Naive thymus-derived CD4-positive, alpha-beta T cell (primary cell): ENCODE results near the gene TIMMDC1. TPM values are rescaled to one million over a fixed set of nuclear protein-coding genes. Genes with fewer than 3 reads are reported as not detected.
"Not testable (repeated sequence)": the region's sequence is repeated elsewhere in the genome, so short reads cannot be mapped to it uniquely, and the experiment has no call there.

Experiments
- ATAC-seq: fragments of 150-1000 bp; cut with Tn5 transposase; 2 replicates; pipeline ENCODE4 v1.10.0; 2021; ENCODE audit warnings: mild to moderate bottlenecking, moderate library complexity
- CTCF ChIA-PET: fragments of 350-600 bp; sonication (Branson Sonifier 250); formaldehyde crosslinking; loops from one replicate; lab custom pipeline; 2021; ENCODE audit warnings: antibody characterized with exemption; lab: Charles Lee
- POLR2A ChIA-PET: fragments of 350-600 bp; sonication (Branson Sonifier 250); formaldehyde crosslinking; loops from one replicate; lab custom pipeline; 2021; ENCODE audit warnings: antibody characterized with exemption, inconsistent platforms; lab: Charles Lee
- DNase-seq, 9 donors: peaks; one replicate each; pipeline versions ENCODE4 v3.0.0 to v3.0.0-alpha.2; 2020 to 2022; ENCODE audit warnings: mixed read lengths in 1 of 9
- H3K27ac ChIP-seq: one replicate; pipeline ENCODE4 v1.7.0; 2013; ENCODE audit warnings: mild to moderate bottlenecking, low read depth, low read length, moderate library complexity
- H3K27me3 ChIP-seq, 2 donors: one replicate each; pipeline ENCODE4 v1.7.0; 2013; ENCODE audit warnings: low read length in 2 of 2, mild to moderate bottlenecking in 2 of 2, moderate library complexity in 2 of 2; ENCODE audit not compliant: control insufficient read depth in 2 of 2, insufficient read depth in 2 of 2
- H3K36me3 ChIP-seq, 3 experiments: 1 replicate in 2 of 3; 2 replicates in 1 of 3; pipeline ENCODE4 v1.7.0; 2013; ENCODE audit warnings: low read length in 3 of 3, mild to moderate bottlenecking in 3 of 3, moderate library complexity in 1 of 3; ENCODE audit not compliant: insufficient read depth in 3 of 3, control insufficient read depth in 2 of 3
- H3K4me1 ChIP-seq, 2 donors: one replicate each; pipeline ENCODE4 v1.7.0; 2013; ENCODE audit warnings: low read length in 2 of 2, mild to moderate bottlenecking in 2 of 2, moderate library complexity in 1 of 2; ENCODE audit not compliant: control insufficient read depth in 2 of 2, insufficient read depth in 2 of 2
- H3K4me3 ChIP-seq: 2 replicates; pipeline ENCODE4 v1.7.0; 2013; ENCODE audit warnings: mild to moderate bottlenecking, low read length
- H3K9me3 ChIP-seq, 3 experiments: 1 replicate in 2 of 3; 2 replicates in 1 of 3; pipeline ENCODE4 v1.7.0; 2013; ENCODE audit warnings: low read length in 3 of 3; ENCODE audit not compliant: control insufficient read depth in 2 of 3
- H3K27ac Mint-ChIP-seq, 9 donors: one replicate each; pipeline ENCODE4 v1.8.0; 2020 to 2022; ENCODE audit warnings: mixed read lengths in 9 of 9, mild to moderate bottlenecking in 8 of 9, moderate library complexity in 5 of 9, inconsistent platforms in 2 of 9
- H3K27me3 Mint-ChIP-seq, 5 donors: one replicate each; pipeline ENCODE4 v1.8.0; 2021 to 2022; ENCODE audit warnings: mixed read lengths in 5 of 5, mild to moderate bottlenecking in 1 of 5
- H3K36me3 Mint-ChIP-seq, 5 donors: one replicate each; pipeline ENCODE4 v1.8.0; 2020 to 2022; ENCODE audit warnings: mixed read lengths in 5 of 5, mild to moderate bottlenecking in 3 of 5, inconsistent platforms in 1 of 5
- H3K4me1 Mint-ChIP-seq, 7 donors: one replicate each; pipeline ENCODE4 v1.8.0; 2020 to 2022; ENCODE audit warnings: mixed read lengths in 7 of 7, mild to moderate bottlenecking in 3 of 7, inconsistent platforms in 1 of 7
- H3K4me3 Mint-ChIP-seq, 10 donors: one replicate each; pipeline ENCODE4 v1.8.0; 2020 to 2022; ENCODE audit warnings: mild to moderate bottlenecking in 10 of 10, mixed read lengths in 10 of 10, moderate library complexity in 6 of 10, inconsistent platforms in 2 of 10
- H3K9me3 Mint-ChIP-seq, 11 donors: one replicate each; pipeline ENCODE4 v1.8.0; 2020 to 2022; ENCODE audit warnings: mixed read lengths in 11 of 11, mild to moderate bottlenecking in 4 of 11, inconsistent platforms in 1 of 11, moderate library complexity in 1 of 11
- intact Hi-C, 2 donors: fragments of 100-400 bp; cut with micrococcal nuclease; formaldehyde crosslinking; loops; one replicate each; pipeline ENCODE4 v1.15.1; 2023
- polyA plus RNA-seq, 2 donors: library from polyadenylated mRNA; unstranded; fragments of 300-500 nt; fragmentation: Illumina TruSeq; gene quantifications; one replicate each; pipeline ENCODE4 v1.2.3, GENCODE V29; 2021
- total RNA-seq, 6 experiments: library from RNA in 5 of 6; stranded (reverse) in 5 of 6; gene quantifications; 1 replicate in 5 of 6; 2 replicates in 1 of 6; pipeline ENCODE4 v1.2.3 and lab custom pipeline; 2021 to 2026

Gene TIMMDC1
- total and polyA plus RNA-seq, 7 experiments from 2014 or later = 27.1 to 80.1 (median 59.6) TPM

DNA sequence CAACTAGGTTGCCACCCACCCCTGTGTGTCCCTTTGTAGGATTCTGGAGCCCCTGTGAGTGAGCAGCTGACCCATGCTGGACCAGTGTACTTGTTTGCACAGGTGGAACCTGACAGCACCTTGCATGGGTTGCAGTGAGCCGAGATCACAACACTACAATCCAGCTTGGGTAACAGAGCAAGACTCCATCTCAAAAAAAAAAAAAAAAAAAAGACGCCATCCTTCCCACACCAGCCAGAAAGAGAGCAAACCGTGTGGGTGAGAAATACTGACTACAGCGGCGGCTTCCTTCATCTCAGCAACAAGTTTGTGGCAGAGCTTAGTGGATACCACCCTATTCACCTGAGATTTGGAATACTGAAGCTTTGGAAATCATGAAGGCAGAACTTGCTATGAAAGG lies 61.8 kb downstream of the TIMMDC1 start:
- ChIA-PET POLR2A (no interaction called here), CTCF (no interaction called here)

DNA sequence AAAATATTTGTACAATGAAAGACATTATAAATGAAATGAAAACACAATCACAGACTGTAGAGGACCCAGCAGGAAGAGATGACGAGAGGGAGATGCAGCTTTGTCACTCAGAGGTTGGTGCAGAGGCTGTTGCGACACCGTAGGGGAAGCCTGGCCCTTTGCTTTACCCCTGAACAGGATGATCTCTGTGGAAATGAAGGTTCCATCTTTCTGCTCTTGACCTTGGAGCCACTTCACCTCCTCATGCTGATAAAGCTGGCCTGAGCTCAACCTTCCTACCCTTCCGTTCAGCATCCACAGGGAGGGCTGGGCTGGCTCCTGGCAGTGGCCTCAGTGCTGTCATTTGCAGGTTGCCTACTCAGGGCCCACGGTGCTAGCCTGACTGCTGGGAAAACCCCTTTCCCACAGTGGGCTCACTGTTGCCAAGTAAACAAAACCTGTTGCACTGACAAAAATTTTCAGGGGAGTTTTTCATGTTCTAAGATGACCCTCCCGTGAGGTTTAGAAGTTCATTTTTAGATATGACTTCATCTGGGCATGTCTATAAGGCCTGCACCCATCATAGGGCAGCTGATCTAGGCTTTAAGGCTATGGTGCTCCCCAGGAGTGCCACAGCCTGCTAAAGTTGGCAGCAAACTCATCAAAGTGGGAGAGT lies 64.1 kb downstream of the TIMMDC1 start:
- POLR2A ChIA-PET = interaction anchor here (0.7 kb wide), 1 partner anchor 10 kb away, joined by 3 read pairs; no protein-coding TSS in a partner anchor
- intact Hi-C loops = loop anchor here in 1 of 2 donors (1.0 kb wide), 2 partner anchors 77 to 99 kb away; partner anchors contain the start of gene TMEM39A
- peak; percentile 81 for ATAC-seq
- Histone ChIP-seq H3K27me3 (no peaks in the 10 kb centered on the region), H3K4me1 (peaks cover 0 to 6% of the 10 kb centered on the region in 2 donors), H3K9me3 (no peaks in the 10 kb centered on the region), H3K27ac (no peak overlapping the region), H3K36me3 (no peaks in the 10 kb centered on the region), H3K4me3 (no peak overlapping the region)
- H3K4me3 Mint-ChIP-seq = peak overlapping the region in 1 of 10 donors; percentile 51
- H3K36me3 Mint-ChIP-seq = peaks cover 0 to 12% (median 0%) of the 10 kb centered on the region in 5 donors
- H3K9me3 Mint-ChIP-seq = peaks cover 0 to 4% (median 0%) of the 10 kb centered on the region in 11 donors
- peaks cover 0 to 11% (median 0%) of the 10 kb centered on the region in 5 donors for H3K27me3 Mint-ChIP-seq
- DNase-seq = peak in 2 of 9 donors; percentile 9 to 55
- CTCF ChIA-PET = no interaction called here
- H3K4me1 Mint-ChIP-seq = peaks cover 0 to 38% (median 5%) of the 10 kb centered on the region in 7 donors
- H3K27ac Mint-ChIP-seq = peak overlapping the region in 1 of 9 donors; percentile 88

More for the DNA sequence above, 61.8 kb downstream of the TIMMDC1 start:
- no peaks in the 10 kb centered on the region for H3K27me3 ChIP-seq
- H3K4me3 ChIP-seq = no peak overlapping the region
- Mint-ChIP-seq H3K27ac (peak overlapping the region in 1 of 9 donors; percentile 49), H3K27me3 (peaks cover 0 to 5% (median 0%) of the 10 kb centered on the region in 5 donors), H3K4me1 (peaks cover 0 to 57% (median 7%) of the 10 kb centered on the region in 7 donors), H3K4me3 (no peak overlapping the region), H3K9me3 (peaks cover 0 to 3% (median 0%) of the 10 kb centered on the region in 11 donors), H3K36me3 (peaks cover 0 to 28% (median 0%) of the 10 kb centered on the region in 5 donors)
- peaks cover 0 to 6% of the 10 kb centered on the region in 2 donors for H3K4me1 ChIP-seq
- DNase-seq (no peak), ATAC-seq (no peak)
- intact Hi-C loops = no loop called here
- H3K27ac ChIP-seq = no peak overlapping the region
- H3K36me3 ChIP-seq = no peaks in the 10 kb centered on the region
- no peaks in the 10 kb centered on the region for H3K9me3 ChIP-seq

DNA sequence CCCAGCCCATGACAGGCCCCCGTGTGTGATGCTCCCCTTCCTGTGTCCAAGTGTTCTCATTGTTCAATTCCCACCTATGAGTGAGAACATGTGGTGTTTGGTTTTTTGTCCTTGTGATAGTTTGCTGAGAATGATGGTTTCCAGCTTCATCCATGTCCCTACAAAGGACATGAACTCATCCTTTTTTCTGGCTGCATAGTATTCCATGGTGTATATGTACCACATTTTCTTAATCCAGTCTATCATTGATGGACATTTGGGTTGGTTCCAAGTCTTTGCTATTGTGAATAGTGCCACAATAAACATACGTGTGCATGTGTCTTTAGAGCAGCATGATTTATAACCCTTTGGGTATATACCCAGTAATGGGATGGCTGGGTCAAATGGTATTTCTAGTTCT lies 65.0 kb downstream of the TIMMDC1 start:
- peaks cover 0 to 15% (median 0%) of the 10 kb centered on the region in 5 donors for H3K27me3 Mint-ChIP-seq
- POLR2A ChIA-PET, H3K27ac Mint-ChIP-seq: not testable (repeated sequence)

GRCh38 chr3:119569156-119569555 lies 70.8 kb downstream of the TIMMDC1 start:
- H3K36me3 ChIP-seq = no peaks in the 10 kb centered on the region
- H3K4me1 ChIP-seq = no peaks in the 10 kb centered on the region
- no peak for ATAC-seq
- Mint-ChIP-seq H3K9me3 (peaks cover 0 to 4% (median 0%) of the 10 kb centered on the region in 11 donors), H3K27me3 (peaks cover 6 to 20% (median 13%) of the 10 kb centered on the region in 5 donors), H3K4me1 (peaks cover 0 to 17% (median 0%) of the 10 kb centered on the region in 7 donors), H3K27ac (peak overlapping the region in 1 of 9 donors; percentile 6), H3K36me3 (peaks cover 0 to 4% (median 0%) of the 10 kb centered on the region in 5 donors), H3K4me3 (no peak overlapping the region)
- ChIA-PET CTCF (no interaction called here), POLR2A (no interaction called here)
- H3K9me3 ChIP-seq = no peaks in the 10 kb centered on the region
- intact Hi-C loops = no loop called here
- DNase-seq = no peak
- no peaks in the 10 kb centered on the region for H3K27me3 ChIP-seq
- no peak overlapping the region for H3K4me3 ChIP-seq
- no peak overlapping the region for H3K27ac ChIP-seq

More for the DNA sequence above, 65.0 kb downstream of the TIMMDC1 start:
- intact Hi-C loops, H3K4me3 Mint-ChIP-seq, H3K36me3 ChIP-seq, H3K27ac ChIP-seq, ATAC-seq, H3K9me3 ChIP-seq, DNase-seq, H3K4me3 ChIP-seq, H3K36me3 Mint-ChIP-seq, H3K27me3 ChIP-seq, CTCF ChIA-PET, H3K9me3 Mint-ChIP-seq, H3K4me1 ChIP-seq: not testable (repeated sequence)
- peaks cover 0 to 29% (median 5%) of the 10 kb centered on the region in 7 donors for H3K4me1 Mint-ChIP-seq

DNA sequence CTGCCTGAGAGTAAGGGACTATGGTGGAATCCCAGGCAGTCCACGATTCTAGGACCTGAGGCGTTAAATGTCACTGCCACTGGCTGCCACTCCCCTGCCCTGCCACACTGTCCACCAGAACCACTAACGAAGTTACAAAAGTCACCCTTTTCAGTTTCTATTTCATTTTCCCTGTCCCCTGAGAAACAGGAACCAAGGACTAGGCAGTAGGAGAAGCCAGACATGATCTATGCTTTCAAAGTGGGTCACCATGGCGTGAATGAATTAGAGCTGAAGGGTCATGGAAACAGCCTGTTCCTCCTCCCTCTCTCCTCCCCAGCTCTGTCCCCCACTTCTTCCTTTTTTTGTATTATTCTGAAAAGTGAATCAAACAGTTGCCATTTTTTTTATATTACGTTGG lies 71.9 kb downstream of the TIMMDC1 start:
- ATAC-seq = peak; percentile 88
- no peaks in the 10 kb centered on the region for H3K9me3 ChIP-seq
- no peaks in the 10 kb centered on the region for H3K36me3 ChIP-seq
- Mint-ChIP-seq H3K27me3 (peaks cover 6 to 20% (median 13%) of the 10 kb centered on the region in 5 donors), H3K4me1 (peaks cover 0 to 17% (median 0%) of the 10 kb centered on the region in 7 donors), H3K9me3 (peaks cover 0 to 4% (median 0%) of the 10 kb centered on the region in 11 donors), H3K27ac (no peak overlapping the region), H3K4me3 (no peak overlapping the region), H3K36me3 (peaks cover 0 to 4% (median 0%) of the 10 kb centered on the region in 5 donors)
- intact Hi-C loops = no loop called here
- no peaks in the 10 kb centered on the region for H3K27me3 ChIP-seq
- no peak overlapping the region for H3K27ac ChIP-seq
- POLR2A ChIA-PET = no interaction called here
- H3K4me1 ChIP-seq = no peaks in the 10 kb centered on the region
- no peak for DNase-seq
- H3K4me3 ChIP-seq = no peak overlapping the region
- CTCF ChIA-PET = no interaction called here

DNA sequence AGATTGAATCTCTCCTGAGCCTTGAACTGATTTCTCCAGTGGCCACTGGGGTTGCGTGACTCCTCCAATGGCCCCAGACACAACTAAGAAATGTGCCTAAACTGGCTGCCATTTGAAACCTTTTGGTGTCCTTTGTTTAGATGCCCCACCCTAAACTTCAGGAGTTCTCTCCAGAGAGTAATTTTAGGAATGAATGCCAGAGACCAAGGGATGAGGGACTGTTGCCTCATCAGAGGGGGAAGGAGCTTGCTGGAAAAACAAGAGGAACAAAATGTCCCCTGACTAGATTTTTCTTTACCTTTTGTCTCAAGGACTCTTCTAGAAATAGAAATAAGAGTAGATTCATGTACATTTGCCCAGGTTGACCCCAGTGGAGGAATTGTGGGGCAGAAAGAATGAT lies 72.9 kb downstream of the TIMMDC1 start:
- H3K27ac Mint-ChIP-seq = no peak overlapping the region
- no peak overlapping the region for H3K27ac ChIP-seq
- no peaks in the 10 kb centered on the region for H3K9me3 ChIP-seq
- CTCF ChIA-PET = no interaction called here
- intact Hi-C loops = no loop called here
- ATAC-seq (no peak), DNase-seq (no peak)
- H3K36me3 ChIP-seq = no peaks in the 10 kb centered on the region
- H3K9me3 Mint-ChIP-seq = peaks cover 0 to 4% (median 0%) of the 10 kb centered on the region in 11 donors
- peaks cover 0 to 4% (median 0%) of the 10 kb centered on the region in 5 donors for H3K36me3 Mint-ChIP-seq
- no peaks in the 10 kb centered on the region for H3K4me1 ChIP-seq
- H3K4me3 Mint-ChIP-seq = no peak overlapping the region
- no peaks in the 10 kb centered on the region for H3K27me3 ChIP-seq
- H3K27me3 Mint-ChIP-seq = peaks cover 6 to 18% (median 13%) of the 10 kb centered on the region in 5 donors
- peaks cover 0 to 17% (median 0%) of the 10 kb centered on the region in 7 donors for H3K4me1 Mint-ChIP-seq
- no peak overlapping the region for H3K4me3 ChIP-seq
- POLR2A ChIA-PET = no interaction called here
